A549 (cell line): ENCODE results near the gene CDH26. TPM values are rescaled to one million over a fixed set of nuclear protein-coding genes. Genes with fewer than 3 reads are reported as not detected.

ENCODE experiments used
- ATAC-seq, 2 experiments: fragments of 200-7000 bp in 1 of 2; fragments of >200 bp in 1 of 2; cut with Nextera tagmentation in 1 of 2; cut with Tn5 transposase in 1 of 2; 3 replicates each; pipeline versions ENCODE4 v1.8.0 to v1.9.1; 2018 to 2020; ENCODE audit warnings: mild to moderate bottlenecking in 1 of 2, moderate library complexity in 1 of 2
- CTCF ChIA-PET: fragments of 300-600 bp; sonication (Branson Sonifier 250); formaldehyde crosslinking; extraction: SDS; loops from one replicate; lab custom pipeline; 2021; ENCODE audit warnings: antibody characterized with exemption, inconsistent platforms; lab: Yijun Ruan, JAX
- POLR2A ChIA-PET: fragments of 350-600 bp; formaldehyde crosslinking; extraction: SDS; loops from one replicate; lab custom pipeline; 2021; ENCODE audit warnings: antibody characterized with exemption, inconsistent platforms; lab: Yijun Ruan, JAX
- DNase-seq, 2 experiments: peaks; one replicate each; pipeline versions ENCODE4 v3.0.0 to v3.0.0-alpha.2; 2011 to 2016; ENCODE audit warnings: low read depth in 1 of 2, low spot score in 1 of 2
- FAIRE-seq: peaks from 2 replicates; lab custom pipeline; 2011; peaks lifted over from hg19 to GRCh38; lab: Jason Lieb, UNC
- H3K27ac ChIP-seq, 2 experiments: fragments of >200 bp; sonication (Bioruptor Twin); formaldehyde crosslinking; 3 replicates each; pipeline ENCODE4 v1.5.1; 2016 to 2017
- H3K4me1 ChIP-seq: fragments of >200 bp; sonication (Bioruptor Twin); formaldehyde crosslinking; 3 replicates; pipeline ENCODE4 v1.6.1; 2016
- H3K4me2 ChIP-seq: fragments of >200 bp; sonication (Bioruptor Twin); formaldehyde crosslinking; 3 replicates; pipeline ENCODE4 v1.6.1; 2016
- H3K4me3 ChIP-seq: fragments of >200 bp; sonication (Bioruptor Twin); formaldehyde crosslinking; 3 replicates; pipeline ENCODE4 v1.5.1; 2016
- H3K9me3 ChIP-seq: fragments of >200 bp; sonication (Bioruptor Twin); formaldehyde crosslinking; 3 replicates; pipeline ENCODE4 v1.6.1; 2016
- BCL3 ChIP-seq: fragments of >200 bp; sonication (Bioruptor Twin); formaldehyde crosslinking; IDR thresholded peaks from 3 replicates; pipeline ENCODE4 v1.6.1; 2016
- CBX2 ChIP-seq: fragments of 200-600 bp; sonication (generic); IDR thresholded peaks from 2 replicates; pipeline ENCODE4 v1.6.1; 2016; ENCODE audit warnings: low read depth, mild to moderate bottlenecking, borderline replicate concordance
- EHMT2 ChIP-seq: fragments of 200-600 bp; sonication (generic); IDR thresholded peaks from 2 replicates; pipeline ENCODE4 v1.6.1; 2016; ENCODE audit warnings: antibody characterized with exemption, low read depth, mild to moderate bottlenecking, moderate library complexity
- ELK1 ChIP-seq: fragments of 150-350 bp; IDR thresholded peaks from 2 replicates; pipeline ENCODE4 v1.6.1; 2014; ENCODE audit warnings: low read depth, mild to moderate bottlenecking, low read length
- FOSB ChIP-seq: fragments of 250-450 bp; sonication (Bioruptor Pico); IDR thresholded peaks from 2 replicates; pipeline ENCODE4 v1.5.0; 2020; ENCODE audit warnings: mild to moderate bottlenecking, moderate library complexity
- GATA3 ChIP-seq: IDR thresholded peaks from 2 replicates; pipeline ENCODE4 v1.6.1; 2012; ENCODE audit warnings: borderline replicate concordance
- HDAC2 ChIP-seq: fragments of 200-600 bp; sonication (generic); IDR thresholded peaks from 2 replicates; pipeline ENCODE4 v1.6.1; 2016
- HOXA7 ChIP-seq: fragments of 250-450 bp; sonication (Bioruptor Pico); IDR thresholded peaks from 2 replicates; pipeline ENCODE4 v1.5.0; 2020; ENCODE audit warnings: mild to moderate bottlenecking, moderate library complexity
- HOXB5 ChIP-seq: fragments of 250-450 bp; sonication (Bioruptor Pico); IDR thresholded peaks from 2 replicates; pipeline ENCODE4 v1.5.0; 2020; ENCODE audit warnings: mild to moderate bottlenecking, moderate library complexity
- KDM1A ChIP-seq: fragments of 200-600 bp; sonication (generic); IDR thresholded peaks from 2 replicates; pipeline ENCODE4 v1.6.1; 2016; ENCODE audit warnings: low read depth, mild to moderate bottlenecking
- MAFK ChIP-seq: fragments of 450-650 bp; IDR thresholded peaks from 2 replicates; pipeline ENCODE4 v1.6.1; 2014; ENCODE audit not compliant: partially characterized antibody
- NR3C1 ChIP-seq: fragments of >200 bp; sonication (Bioruptor Twin); formaldehyde crosslinking; IDR thresholded peaks from 3 replicates; pipeline ENCODE4 v1.6.1; 2017
- PHF8 ChIP-seq: fragments of 200-600 bp; sonication (generic); IDR thresholded peaks from 2 replicates; pipeline ENCODE4 v1.6.1; 2016; ENCODE audit warnings: low read depth, mild to moderate bottlenecking, antibody characterized with exemption, moderate library complexity, borderline replicate concordance
- POLR2A ChIP-seq: IDR thresholded peaks from 2 replicates; pipeline ENCODE4 v1.6.1; 2012; ENCODE audit warnings: mild to moderate bottlenecking, low read length
- POLR2AphosphoS2 ChIP-seq: conservative IDR thresholded peaks from 2 replicates; pipeline ENCODE4 v1.6.1; 2012; ENCODE audit warnings: low read length, improper control_type of control experiment, inconsistent platforms
- RAD21 ChIP-seq, 2 experiments: fragments of >200 bp in 1 of 2; sonication (Bioruptor Twin) in 1 of 2; formaldehyde crosslinking in 1 of 2; IDR thresholded peaks in 1 of 2; conservative IDR thresholded peaks in 1 of 2; 2 replicates in 1 of 2; 3 replicates in 1 of 2; pipeline ENCODE4 v1.6.1; 2012 to 2018; ENCODE audit warnings: inconsistent platforms in 1 of 2
- RFX5 ChIP-seq: fragments of 450-650 bp; IDR thresholded peaks from 2 replicates; pipeline ENCODE4 v1.7.1; 2014; ENCODE audit warnings: antibody characterized with exemption, mild to moderate bottlenecking, moderate library complexity
- SMC3 ChIP-seq: fragments of >200 bp; sonication (Bioruptor Twin); formaldehyde crosslinking; IDR thresholded peaks from 3 replicates; pipeline ENCODE4 v1.6.1; 2018; ENCODE audit warnings: inconsistent platforms
- TFCP2L1 ChIP-seq: fragments of 250-450 bp; sonication (Bioruptor Pico); IDR thresholded peaks from 2 replicates; pipeline ENCODE4 v1.5.0; 2021; ENCODE audit warnings: mild to moderate bottlenecking
- ZFP36 ChIP-seq: fragments of 450-650 bp; IDR thresholded peaks from 2 replicates; pipeline ENCODE4 v1.6.1; 2014; ENCODE audit warnings: borderline replicate concordance; ENCODE audit not compliant: partially characterized antibody
- ZNF302 ChIP-seq: fragments of 250-450 bp; sonication (Bioruptor Pico); IDR thresholded peaks from 2 replicates; pipeline ENCODE4 v1.9.0; 2021; ENCODE audit warnings: inconsistent platforms, mild to moderate bottlenecking, moderate library complexity
- WGBS: methylation state at CpG from one replicate; pipeline ENCODE4 v1.1.6; 2017; ENCODE audit errors: missing lambda C conversion rate; 5-methylcytosine and 5-hydroxymethylcytosine counted together
- polyA plus RNA-seq, 4 experiments: library from polyadenylated mRNA; depleted of rRNA in 3 of 4; stranded (reverse); fragments of >200 nt; fragmentation: RNase III in 1 of 4; extraction: RNeasy Plus Mini Kit Qiagen cat#74134 plus additional on column Dnase treatment in 1 of 4; gene quantifications; 2 replicates in 3 of 4; 3 replicates in 1 of 4; pipeline ENCODE4 v1.2.3, GENCODE V29; 2011 to 2017
- TF ChIP-seq, protein P1 (sequence below): fragments of 200-600 bp; sonication (generic); IDR thresholded peaks from 2 replicates; pipeline ENCODE4 v1.6.1; 2016; ENCODE audit warnings: antibody characterized with exemption, mild to moderate bottlenecking, moderate library complexity
- TF ChIP-seq, protein P2 (sequence below): fragments of >200 bp; sonication (Bioruptor Twin); formaldehyde crosslinking; IDR thresholded peaks from 3 replicates; pipeline ENCODE4 v1.5.1; 2016

Gene CDH26
- polyA plus RNA-seq, 2 of the 4 experiments (the other 2 are of a cell fraction): 0.27 to 0.57 TPM

GRCh38 chr20:60056407-60057122, 98.3 kb downstream of the CDH26 start:
- no peak overlapping the region for H3K27ac ChIP-seq
- no peaks in the 10 kb centered on the region for H3K4me1 ChIP-seq
- H3K4me3 ChIP-seq: no peak overlapping the region
- WGBS: 24% methylated on average over 5 of the region's 5 CpGs
- ChIA-PET POLR2A (no interaction called here), CTCF (interaction anchor here (0.6 to 3.9 kb wide), 31 partner anchors 9 to 1843 kb away, joined by 3 to 36 read pairs (median 5); no protein-coding TSS in a partner anchor)
- no peaks in the 10 kb centered on the region for H3K9me3 ChIP-seq
- ATAC-seq: no peak
- DNase-seq: no peak
- no peak for TF ChIP-seq PHF8
- TF ChIP-seq ZNF302 (CRISPR knock-in tag): no peak
- TF ChIP-seq POLR2AphosphoS2: no peak
- TF ChIP-seq, protein P1, sequence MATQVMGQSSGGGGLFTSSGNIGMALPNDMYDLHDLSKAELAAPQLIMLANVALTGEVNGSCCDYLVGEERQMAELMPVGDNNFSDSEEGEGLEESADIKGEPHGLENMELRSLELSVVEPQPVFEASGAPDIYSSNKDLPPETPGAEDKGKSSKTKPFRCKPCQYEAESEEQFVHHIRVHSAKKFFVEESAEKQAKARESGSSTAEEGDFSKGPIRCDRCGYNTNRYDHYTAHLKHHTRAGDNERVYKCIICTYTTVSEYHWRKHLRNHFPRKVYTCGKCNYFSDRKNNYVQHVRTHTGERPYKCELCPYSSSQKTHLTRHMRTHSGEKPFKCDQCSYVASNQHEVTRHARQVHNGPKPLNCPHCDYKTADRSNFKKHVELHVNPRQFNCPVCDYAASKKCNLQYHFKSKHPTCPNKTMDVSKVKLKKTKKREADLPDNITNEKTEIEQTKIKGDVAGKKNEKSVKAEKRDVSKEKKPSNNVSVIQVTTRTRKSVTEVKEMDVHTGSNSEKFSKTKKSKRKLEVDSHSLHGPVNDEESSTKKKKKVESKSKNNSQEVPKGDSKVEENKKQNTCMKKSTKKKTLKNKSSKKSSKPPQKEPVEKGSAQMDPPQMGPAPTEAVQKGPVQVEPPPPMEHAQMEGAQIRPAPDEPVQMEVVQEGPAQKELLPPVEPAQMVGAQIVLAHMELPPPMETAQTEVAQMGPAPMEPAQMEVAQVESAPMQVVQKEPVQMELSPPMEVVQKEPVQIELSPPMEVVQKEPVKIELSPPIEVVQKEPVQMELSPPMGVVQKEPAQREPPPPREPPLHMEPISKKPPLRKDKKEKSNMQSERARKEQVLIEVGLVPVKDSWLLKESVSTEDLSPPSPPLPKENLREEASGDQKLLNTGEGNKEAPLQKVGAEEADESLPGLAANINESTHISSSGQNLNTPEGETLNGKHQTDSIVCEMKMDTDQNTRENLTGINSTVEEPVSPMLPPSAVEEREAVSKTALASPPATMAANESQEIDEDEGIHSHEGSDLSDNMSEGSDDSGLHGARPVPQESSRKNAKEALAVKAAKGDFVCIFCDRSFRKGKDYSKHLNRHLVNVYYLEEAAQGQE: no peak
- TF ChIP-seq ELK1: no peak
- TF ChIP-seq HDAC2: no peak
- no peak for TF ChIP-seq RAD21 (conservative IDR thresholded peaks at IDR 0.05 in 1 of 2, IDR thresholded peaks at IDR 0.05 in 1 of 2)
- no peak for TF ChIP-seq TFCP2L1 (CRISPR knock-in tag)
- no peak for TF ChIP-seq KDM1A
- no peak for TF ChIP-seq HOXB5 (CRISPR knock-in tag)
- TF ChIP-seq NR3C1: no peak
- TF ChIP-seq POLR2A: no peak
- TF ChIP-seq FOSB: no peak
- TF ChIP-seq MAFK: no peak
- TF ChIP-seq CBX2: no peak
- TF ChIP-seq GATA3: no peak
- no peak for TF ChIP-seq BCL3
- no peak for TF ChIP-seq RFX5
- FAIRE-seq: no peak
- no peak overlapping the region for H3K4me2 ChIP-seq

DNA sequence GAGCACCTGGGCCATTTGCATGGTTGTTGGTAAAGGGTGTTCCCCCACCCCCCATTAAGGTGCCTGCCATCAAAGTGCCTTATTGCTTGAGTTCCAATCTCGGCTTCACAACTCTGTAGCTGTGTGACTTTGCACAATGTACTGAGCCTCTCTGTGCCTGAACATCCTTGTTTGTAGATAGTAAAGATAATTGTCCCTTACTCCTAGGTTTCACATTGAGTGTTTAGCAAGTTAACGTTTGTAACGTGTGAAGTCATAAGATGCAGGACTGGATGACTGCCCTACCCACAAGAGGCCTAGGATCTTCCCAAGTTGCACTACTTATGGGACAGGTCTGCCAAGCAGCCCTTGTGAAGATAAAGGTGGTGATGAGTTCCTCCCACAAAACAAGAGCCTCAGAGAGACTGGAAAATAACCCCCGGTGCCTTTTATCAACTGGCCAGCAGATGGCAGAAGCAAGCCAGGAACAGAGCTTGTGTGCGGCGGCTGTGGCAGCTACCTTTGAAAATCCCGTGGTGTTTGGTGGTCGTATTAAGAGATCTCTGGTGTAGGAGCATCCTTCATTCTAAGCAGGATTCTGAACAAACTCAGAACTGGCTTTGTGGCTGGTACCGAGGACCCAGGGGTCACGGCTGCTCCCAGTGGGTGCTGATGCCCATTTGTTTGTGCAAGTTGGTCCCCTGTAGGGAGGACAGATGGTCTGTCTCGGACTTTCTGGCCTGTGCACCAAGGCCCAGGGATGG, 99.1 kb downstream of the CDH26 start:
- POLR2A ChIA-PET: no interaction called here

More for the DNA sequence above, 99.1 kb downstream of the CDH26 start:
- 9% methylated on average over 11 of the region's 11 CpGs for WGBS
- Histone ChIP-seq H3K4me3 (no peak overlapping the region), H3K9me3 (no peaks in the 10 kb centered on the region), H3K4me2 (peak overlapping the region; percentile 50; the same call in 2 of the 3 replicates), H3K4me1 (no peaks in the 10 kb centered on the region), H3K27ac (no peak overlapping the region)
- TF ChIP-seq, protein P2, sequence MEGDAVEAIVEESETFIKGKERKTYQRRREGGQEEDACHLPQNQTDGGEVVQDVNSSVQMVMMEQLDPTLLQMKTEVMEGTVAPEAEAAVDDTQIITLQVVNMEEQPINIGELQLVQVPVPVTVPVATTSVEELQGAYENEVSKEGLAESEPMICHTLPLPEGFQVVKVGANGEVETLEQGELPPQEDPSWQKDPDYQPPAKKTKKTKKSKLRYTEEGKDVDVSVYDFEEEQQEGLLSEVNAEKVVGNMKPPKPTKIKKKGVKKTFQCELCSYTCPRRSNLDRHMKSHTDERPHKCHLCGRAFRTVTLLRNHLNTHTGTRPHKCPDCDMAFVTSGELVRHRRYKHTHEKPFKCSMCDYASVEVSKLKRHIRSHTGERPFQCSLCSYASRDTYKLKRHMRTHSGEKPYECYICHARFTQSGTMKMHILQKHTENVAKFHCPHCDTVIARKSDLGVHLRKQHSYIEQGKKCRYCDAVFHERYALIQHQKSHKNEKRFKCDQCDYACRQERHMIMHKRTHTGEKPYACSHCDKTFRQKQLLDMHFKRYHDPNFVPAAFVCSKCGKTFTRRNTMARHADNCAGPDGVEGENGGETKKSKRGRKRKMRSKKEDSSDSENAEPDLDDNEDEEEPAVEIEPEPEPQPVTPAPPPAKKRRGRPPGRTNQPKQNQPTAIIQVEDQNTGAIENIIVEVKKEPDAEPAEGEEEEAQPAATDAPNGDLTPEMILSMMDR: peak; percentile 81
- no peak for TF ChIP-seq EHMT2
- peak; percentile 85 to 86 for TF ChIP-seq RAD21 (conservative IDR thresholded peaks at IDR 0.05 in 1 of 2, IDR thresholded peaks at IDR 0.05 in 1 of 2)
- peak; percentile 65 for TF ChIP-seq SMC3
- no peak for TF ChIP-seq HOXA7 (CRISPR knock-in tag)
- no peak for TF ChIP-seq HOXB5 (CRISPR knock-in tag)
- peak; percentile 1 for TF ChIP-seq ZFP36
- FAIRE-seq (no peak), ATAC-seq (peak; percentile 76 to 88), DNase-seq (peak; percentile 56 to 68)
- CTCF ChIA-PET: interaction anchor here (0.6 to 3.9 kb wide), 45 partner anchors 8 to 1964 kb away, joined by 3 to 36 read pairs (median 4); partner anchors contain the start of genes FAM217B and PPP1R3D
